NCI-H2196 (cell line): ENCODE results near the gene ZNF629.

Experiments used
- DNase-seq: peaks from one replicate; lab custom pipeline; 2025; ENCODE audit not compliant: unreplicated experiment; lab: John Stamatoyannopoulos, UW

Gene ZNF629

GRCh38 chr16:30748634-30749445 lies 38.2 kb downstream of the ZNF629 start:
- peak; percentile 27 for DNase-seq

GRCh38 chr16:30747799-30748633 lies 39.0 kb downstream of the ZNF629 start, which contains the start of gene PHKG2:
Gene PHKG2, plus strand, starts transcription at chr16:30748425. Its CDS starts 396 bp downstream, at chr16:30748821.
- DNase-seq: peak; percentile 100

GRCh38 chr16:30747331-30747730 lies 39.7 kb downstream of the ZNF629 start:
- peak; percentile 10 for DNase-seq

GRCh38 chr16:30746638-30747175 lies 40.3 kb downstream of the ZNF629 start:
- no peak for DNase-seq

- DNase-seq: no peak
Observed at GRCh38 chr16:30745082-30745481, 41.9 kb downstream of the ZNF629 start.

- no peak for DNase-seq
Observed at GRCh38 chr16:30744183-30744582, 42.8 kb downstream of the ZNF629 start.

GRCh38 chr16:30743716-30744115 lies 43.3 kb downstream of the ZNF629 start:
- no peak for DNase-seq

- peak; percentile 64 for DNase-seq
Observed at GRCh38 chr16:30741461-30741914, 45.5 kb downstream of the ZNF629 start.

GRCh38 chr16:30740364-30741251 lies 46.4 kb downstream of the ZNF629 start:
- DNase-seq: peak; percentile 94

- no peak for DNase-seq
Observed at GRCh38 chr16:30738984-30739951, 47.7 kb downstream of the ZNF629 start.

- no peak for DNase-seq
Observed at GRCh38 chr16:30737794-30738648, 49.0 kb downstream of the ZNF629 start.

GRCh38 chr16:30736995-30737793 lies 49.8 kb downstream of the ZNF629 start:
- no peak for DNase-seq

- DNase-seq: no peak
Observed at GRCh38 chr16:30731411-30731810, 55.6 kb downstream of the ZNF629 start.

- no peak for DNase-seq
Observed at GRCh38 chr16:30728899-30729672, 57.9 kb downstream of the ZNF629 start.
